ENCODE results near the gene INKA1.

INKA1 gene

GRCh38 chr3:49840388-49840787 lies 37.3 kb downstream of the INKA1 start:
- Histone ChIP-seq H3K9me3 (ENCODE audit: insufficient read depth, low read length) (no peaks in the 10 kb centered on the region), H3K79me2 (ENCODE audit: insufficient read depth, low read length) (no peaks in the 10 kb centered on the region), H3K27ac (ENCODE audit: low read depth, low read length) (no peak overlapping the region), H3K4me3 (ENCODE audit: insufficient read depth, low read length, poor library complexity, severe bottlenecking) (no peak overlapping the region), H3K27me3 (ENCODE audit: low read length) (no peaks in the 10 kb centered on the region), H2AFZ (ENCODE audit: low read depth, low read length, severe bottlenecking) (no peak overlapping the region), H3K9me2 (replicated peaks; ENCODE audit: insufficient read depth, low read length) (no peaks in the 10 kb centered on the region), H3F3A (ENCODE audit: insufficient read depth) (no peaks in the 10 kb centered on the region), H3K4me2 (ENCODE audit: low read depth, low read length, poor library complexity, severe bottlenecking) (no peak overlapping the region), H4K20me1 (ENCODE audit: low read depth, low read length) (no peaks in the 10 kb centered on the region), H3K9ac (ENCODE audit: low read length) (no peak overlapping the region), H3K36me3 (ENCODE audit: low read length) (no peaks in the 10 kb centered on the region)
- TF ChIP-seq CTCF (IDR thresholded peaks at IDR 0.05; ENCODE audit: insufficient read depth, low read length, poor library complexity, severe bottlenecking) (no peak), EZH2phosphoT487 (conservative IDR thresholded peaks at IDR 0.05; ENCODE audit: low read length) (no peak)

- Histone ChIP-seq H3K79me2 (ENCODE audit: insufficient read depth, low read length) (no peaks in the 10 kb centered on the region), H3F3A (ENCODE audit: insufficient read depth) (no peaks in the 10 kb centered on the region), H3K27ac (ENCODE audit: low read depth, low read length) (no peak overlapping the region), H3K4me2 (ENCODE audit: low read depth, low read length, poor library complexity, severe bottlenecking) (no peak overlapping the region), H3K9ac (ENCODE audit: low read length) (no peak overlapping the region), H2AFZ (ENCODE audit: low read depth, low read length, severe bottlenecking) (no peak overlapping the region), H3K4me3 (ENCODE audit: insufficient read depth, low read length, poor library complexity, severe bottlenecking) (no peak overlapping the region), H3K36me3 (ENCODE audit: low read length) (no peaks in the 10 kb centered on the region), H3K9me3 (ENCODE audit: insufficient read depth, low read length) (no peaks in the 10 kb centered on the region), H3K9me2 (replicated peaks; ENCODE audit: insufficient read depth, low read length) (no peaks in the 10 kb centered on the region), H4K20me1 (ENCODE audit: low read depth, low read length) (no peaks in the 10 kb centered on the region), H3K27me3 (ENCODE audit: low read length) (no peaks in the 10 kb centered on the region)
- TF ChIP-seq EZH2phosphoT487 (conservative IDR thresholded peaks at IDR 0.05; ENCODE audit: low read length) (no peak), CTCF (IDR thresholded peaks at IDR 0.05; ENCODE audit: insufficient read depth, low read length, poor library complexity, severe bottlenecking) (peak; percentile 50)
These were observed 38.1 kb downstream of the INKA1 start for GRCh38 chr3:49841126-49841696.

- Histone ChIP-seq H3K36me3 (ENCODE audit: low read length) (no peaks in the 10 kb centered on the region), H3K9ac (ENCODE audit: low read length) (no peak overlapping the region), H3K27ac (ENCODE audit: low read depth, low read length) (no peak overlapping the region), H3K9me2 (replicated peaks; ENCODE audit: insufficient read depth, low read length) (no peaks in the 10 kb centered on the region), H3K4me3 (ENCODE audit: insufficient read depth, low read length, poor library complexity, severe bottlenecking) (no peak overlapping the region), H3F3A (ENCODE audit: insufficient read depth) (no peaks in the 10 kb centered on the region), H3K79me2 (ENCODE audit: insufficient read depth, low read length) (no peaks in the 10 kb centered on the region), H2AFZ (ENCODE audit: low read depth, low read length, severe bottlenecking) (no peak overlapping the region), H3K4me2 (ENCODE audit: low read depth, low read length, poor library complexity, severe bottlenecking) (no peak overlapping the region), H4K20me1 (ENCODE audit: low read depth, low read length) (no peaks in the 10 kb centered on the region), H3K27me3 (ENCODE audit: low read length) (no peaks in the 10 kb centered on the region), H3K9me3 (ENCODE audit: insufficient read depth, low read length) (no peaks in the 10 kb centered on the region)
- TF ChIP-seq EZH2phosphoT487 (conservative IDR thresholded peaks at IDR 0.05; ENCODE audit: low read length) = no peak
- TF ChIP-seq CTCF (IDR thresholded peaks at IDR 0.05; ENCODE audit: insufficient read depth, low read length, poor library complexity, severe bottlenecking) = no peak
These were observed 38.7 kb downstream of the INKA1 start for GRCh38 chr3:49841806-49842205.
